Measurements from ENCODE around the gene ARHGAP26. TPM values are rescaled to one million over a fixed set of nuclear protein-coding genes. Genes with fewer than 3 reads are reported as not detected.

Gene ARHGAP26
- polyA plus RNA-seq, 1 donor (not counting 4 experiments of a cell fraction or from before 2014, with no cell fraction given): 3.9 TPM

- no peak overlapping the region for H3K27ac ChIP-seq (ENCODE audit: control insufficient read depth, insufficient read depth, low read length)
- no peaks in the 10 kb centered on the region for H3K9me3 ChIP-seq (ENCODE audit: control insufficient read depth, low read depth, low read length)
- H2AFZ ChIP-seq (ENCODE audit: control insufficient read depth, low read length): no peak overlapping the region
- no peaks in the 10 kb centered on the region for H4K20me1 ChIP-seq (ENCODE audit: control insufficient read depth, extremely low read depth, insufficient read depth, low read length)
- H3K4me3 ChIP-seq (ENCODE audit: control insufficient read depth in 2 of 3, extremely low read depth in 1 of 3, insufficient read depth in 2 of 3, low read depth in 1 of 3, low read length in 3 of 3): no peak overlapping the region
- TF ChIP-seq EZH2 (IDR thresholded peaks at IDR 0.05; ENCODE audit: low read length): no peak
- TF ChIP-seq CTCF (optimal IDR thresholded peaks at IDR 0.05 in 1 of 3, IDR thresholded peaks at IDR 0.05 in 1 of 3, conservative IDR thresholded peaks at IDR 0.05 in 1 of 3; ENCODE audit: extremely low read depth in 1 of 3, insufficient read depth in 2 of 3, low read length in 3 of 3): peak; percentile 80 to 84 (median 82)
- H3K4me2 ChIP-seq (ENCODE audit: control insufficient read depth, extremely low read depth, insufficient read depth, low read depth, low read length): no peak overlapping the region
- H3K27me3 ChIP-seq (ENCODE audit: control insufficient read depth, extremely low read depth, insufficient read depth, low read length): no peaks in the 10 kb centered on the region
- dilution Hi-C loops (cut with MboI; ENCODE audit: extremely low pct_ligation_motif_present, low sequenced_read_pairs): no loop called here
- DNase-seq (ENCODE audit: low read depth, low spot score) (no peak), FAIRE-seq (peak; percentile 91)
- no peak overlapping the region for H3K9ac ChIP-seq (ENCODE audit: control insufficient read depth, extremely low read depth, insufficient read depth, low read length)
- H3K36me3 ChIP-seq (ENCODE audit: control insufficient read depth in 2 of 2, extremely low read depth in 1 of 2, insufficient read depth in 2 of 2, low read length in 2 of 2): peaks cover 0 to 4% of the 10 kb centered on the region in 2 experiments
- no peaks in the 10 kb centered on the region for H3K79me2 ChIP-seq (ENCODE audit: control insufficient read depth, insufficient read depth, low read length)
- no peaks in the 10 kb centered on the region for H3K9me1 ChIP-seq (ENCODE audit: control insufficient read depth, extremely low read depth, insufficient read depth, low read length)
- H3K4me1 ChIP-seq (ENCODE audit: control insufficient read depth, extremely low read depth, insufficient read depth, low read length): peaks cover 13% of the 10 kb centered on the region
Observed at GRCh38 chr5:142915813-142916424, 145.7 kb downstream of the ARHGAP26 start.

- dilution Hi-C loops (cut with MboI; ENCODE audit: extremely low pct_ligation_motif_present, low sequenced_read_pairs): no loop called here
- Histone ChIP-seq H2AFZ (ENCODE audit: control insufficient read depth, low read length) (no peak overlapping the region), H4K20me1 (ENCODE audit: control insufficient read depth, extremely low read depth, insufficient read depth, low read length) (no peaks in the 10 kb centered on the region), H3K27ac (ENCODE audit: control insufficient read depth, insufficient read depth, low read length) (no peak overlapping the region), H3K9me1 (ENCODE audit: control insufficient read depth, extremely low read depth, insufficient read depth, low read length) (no peaks in the 10 kb centered on the region), H3K9me3 (ENCODE audit: control insufficient read depth, low read depth, low read length) (no peaks in the 10 kb centered on the region), H3K79me2 (ENCODE audit: control insufficient read depth, insufficient read depth, low read length) (no peaks in the 10 kb centered on the region), H3K4me3 (ENCODE audit: control insufficient read depth in 2 of 3, extremely low read depth in 1 of 3, insufficient read depth in 2 of 3, low read depth in 1 of 3, low read length in 3 of 3) (no peak overlapping the region), H3K9ac (ENCODE audit: control insufficient read depth, extremely low read depth, insufficient read depth, low read length) (no peak overlapping the region), H3K36me3 (ENCODE audit: control insufficient read depth in 2 of 2, extremely low read depth in 1 of 2, insufficient read depth in 2 of 2, low read length in 2 of 2) (no peaks in the 10 kb centered on the region), H3K4me2 (ENCODE audit: control insufficient read depth, extremely low read depth, insufficient read depth, low read depth, low read length) (no peak overlapping the region), H3K27me3 (ENCODE audit: control insufficient read depth, extremely low read depth, insufficient read depth, low read length) (no peaks in the 10 kb centered on the region), H3K4me1 (ENCODE audit: control insufficient read depth, extremely low read depth, insufficient read depth, low read length) (peaks cover 4% of the 10 kb centered on the region)
- FAIRE-seq (no peak), DNase-seq (ENCODE audit: low read depth, low spot score) (no peak)
- TF ChIP-seq CTCF (optimal IDR thresholded peaks at IDR 0.05 in 1 of 3, IDR thresholded peaks at IDR 0.05 in 1 of 3, conservative IDR thresholded peaks at IDR 0.05 in 1 of 3; ENCODE audit: extremely low read depth in 1 of 3, insufficient read depth in 2 of 3, low read length in 3 of 3): no peak
- no peak for TF ChIP-seq EZH2 (IDR thresholded peaks at IDR 0.05; ENCODE audit: low read length)
Observed at GRCh38 chr5:142918959-142919635, 148.9 kb downstream of the ARHGAP26 start.

Measured in keratinocyte (primary cell).